HG03280 (cell line): Measurements from ENCODE around the gene RAC2.
A peak's percentile ranks its signal among the peaks of the same experiment; 100 is the strongest.
"Not testable (repeated sequence)": the region's sequence is repeated elsewhere in the genome, so short reads cannot be mapped to it uniquely, and the experiment has no call there.

Experiments
- ATAC-seq: cut with Tn5 transposase; IDR thresholded peaks from one replicate; pipeline ENCODE4 v1.9.1; 2021; ENCODE audit warnings: mild to moderate bottlenecking, moderate library complexity; ENCODE audit not compliant: unreplicated experiment

Gene RAC2

GRCh38 chr22:37256075-37256726 lies 12.1 kb upstream of the RAC2 start:
- no peak for ATAC-seq

GRCh38 chr22:37255558-37256006 lies 11.5 kb upstream of the RAC2 start:
- ATAC-seq, result no peak

- ATAC-seq, result no peak
These were observed 10.8 kb upstream of the RAC2 start for GRCh38 chr22:37254867-37255233.

- ATAC-seq, result no peak
These were observed 10.3 kb upstream of the RAC2 start for GRCh38 chr22:37254209-37254866.

- no peak for ATAC-seq
These were observed 9.1 kb upstream of the RAC2 start for GRCh38 chr22:37253126-37253660.

- ATAC-seq, result not testable (repeated sequence)
These were observed 7.8 kb upstream of the RAC2 start for GRCh38 chr22:37251836-37252235.

GRCh38 chr22:37249986-37250385 lies 5.9 kb upstream of the RAC2 start:
- no peak for ATAC-seq

- ATAC-seq, result no peak
These were observed 4.2 kb upstream of the RAC2 start for GRCh38 chr22:37248251-37248650.

- no peak for ATAC-seq
These were observed 1.7 kb upstream of the RAC2 start for GRCh38 chr22:37245740-37246139.

- no peak for ATAC-seq
These were observed 1.1 kb upstream of the RAC2 start for GRCh38 chr22:37244922-37245722.

GRCh38 chr22:37243402-37244113 lies 511 bp downstream of the RAC2 start:
- ATAC-seq, result peak; percentile 3

- peak; percentile 66 for ATAC-seq
These were observed 1.6 kb downstream of the RAC2 start for GRCh38 chr22:37242395-37242918.

GRCh38 chr22:37241351-37242142 lies 2.5 kb downstream of the RAC2 start:
- no peak for ATAC-seq

GRCh38 chr22:37240941-37241320 lies 3.1 kb downstream of the RAC2 start:
- no peak for ATAC-seq

- ATAC-seq, result no peak
These were observed 3.7 kb downstream of the RAC2 start for GRCh38 chr22:37240240-37240940.

- ATAC-seq, result no peak
These were observed 4.5 kb downstream of the RAC2 start for GRCh38 chr22:37239336-37240239.

GRCh38 chr22:37237371-37238268 lies 6.4 kb downstream of the RAC2 start:
- ATAC-seq, result no peak
